ENCODE measurements around the gene DEF6. TPM values are rescaled to one million over a fixed set of nuclear protein-coding genes. Genes with fewer than 3 reads are reported as not detected.

The DEF6 gene
- total and polyA plus RNA-seq, 2 of the 13 experiments (the other 11 are each of a cell fraction or from before 2014, with no cell fraction given): 5.2 to 10.0 TPM

DNA sequence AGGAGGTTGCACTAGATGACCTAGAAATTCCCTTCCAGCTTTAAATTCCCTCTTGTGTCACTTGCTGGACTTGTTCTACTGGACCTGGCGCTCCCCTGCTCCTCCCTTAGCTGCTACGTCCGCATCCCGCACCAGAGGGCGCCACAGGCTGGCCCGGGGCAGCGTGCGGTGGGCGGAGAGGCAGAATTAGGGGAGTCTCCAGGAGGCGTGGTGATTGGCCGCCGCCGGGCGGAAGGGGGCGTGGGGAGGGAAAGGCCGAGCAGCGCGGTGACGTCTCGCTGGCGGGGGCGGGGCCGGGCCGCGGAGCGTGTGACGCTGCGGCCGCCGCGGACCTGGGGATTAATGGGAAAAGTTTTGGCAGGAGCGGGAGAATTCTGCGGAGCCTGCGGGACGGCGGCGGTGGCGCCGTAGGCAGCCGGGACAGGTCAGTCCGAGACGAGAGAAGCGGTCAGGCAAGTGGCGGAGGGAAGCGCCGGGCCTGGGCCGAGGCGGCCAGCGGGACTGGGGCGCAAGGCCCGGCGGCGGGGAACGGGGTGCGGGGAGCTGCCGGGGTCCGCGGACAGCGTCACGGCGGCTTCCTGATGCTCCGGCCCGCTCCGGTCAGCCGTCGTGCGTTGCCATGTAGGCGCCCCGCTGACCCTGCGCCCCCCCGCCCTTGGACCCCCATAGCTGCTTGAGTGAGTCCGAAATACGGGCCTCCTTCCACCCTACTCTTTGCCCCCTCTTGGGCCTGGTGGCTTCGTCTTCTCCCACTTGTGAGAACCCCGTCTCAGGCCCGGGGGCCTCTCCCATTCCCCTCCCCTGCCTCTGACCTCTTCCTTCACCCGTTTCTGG lies 44.9 kb downstream of the DEF6 start, which contains the start of gene PPARD (continued):
- TF ChIP-seq, protein P1, sequence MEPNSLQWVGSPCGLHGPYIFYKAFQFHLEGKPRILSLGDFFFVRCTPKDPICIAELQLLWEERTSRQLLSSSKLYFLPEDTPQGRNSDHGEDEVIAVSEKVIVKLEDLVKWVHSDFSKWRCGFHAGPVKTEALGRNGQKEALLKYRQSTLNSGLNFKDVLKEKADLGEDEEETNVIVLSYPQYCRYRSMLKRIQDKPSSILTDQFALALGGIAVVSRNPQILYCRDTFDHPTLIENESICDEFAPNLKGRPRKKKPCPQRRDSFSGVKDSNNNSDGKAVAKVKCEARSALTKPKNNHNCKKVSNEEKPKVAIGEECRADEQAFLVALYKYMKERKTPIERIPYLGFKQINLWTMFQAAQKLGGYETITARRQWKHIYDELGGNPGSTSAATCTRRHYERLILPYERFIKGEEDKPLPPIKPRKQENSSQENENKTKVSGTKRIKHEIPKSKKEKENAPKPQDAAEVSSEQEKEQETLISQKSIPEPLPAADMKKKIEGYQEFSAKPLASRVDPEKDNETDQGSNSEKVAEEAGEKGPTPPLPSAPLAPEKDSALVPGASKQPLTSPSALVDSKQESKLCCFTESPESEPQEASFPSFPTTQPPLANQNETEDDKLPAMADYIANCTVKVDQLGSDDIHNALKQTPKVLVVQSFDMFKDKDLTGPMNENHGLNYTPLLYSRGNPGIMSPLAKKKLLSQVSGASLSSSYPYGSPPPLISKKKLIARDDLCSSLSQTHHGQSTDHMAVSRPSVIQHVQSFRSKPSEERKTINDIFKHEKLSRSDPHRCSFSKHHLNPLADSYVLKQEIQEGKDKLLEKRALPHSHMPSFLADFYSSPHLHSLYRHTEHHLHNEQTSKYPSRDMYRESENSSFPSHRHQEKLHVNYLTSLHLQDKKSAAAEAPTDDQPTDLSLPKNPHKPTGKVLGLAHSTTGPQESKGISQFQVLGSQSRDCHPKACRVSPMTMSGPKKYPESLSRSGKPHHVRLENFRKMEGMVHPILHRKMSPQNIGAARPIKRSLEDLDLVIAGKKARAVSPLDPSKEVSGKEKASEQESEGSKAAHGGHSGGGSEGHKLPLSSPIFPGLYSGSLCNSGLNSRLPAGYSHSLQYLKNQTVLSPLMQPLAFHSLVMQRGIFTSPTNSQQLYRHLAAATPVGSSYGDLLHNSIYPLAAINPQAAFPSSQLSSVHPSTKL (CRISPR knock-in tag; IDR thresholded peaks at IDR 0.05): peak; percentile 82
- peak; percentile 92 for TF ChIP-seq ZNF124 (CRISPR knock-in tag; IDR thresholded peaks at IDR 0.05)
- 0 out of 2 replicates have a peak, but pooled peaks have one; percentile 29 for TF ChIP-seq CEBPG (CRISPR knock-in tag; IDR thresholded peaks at IDR 0.05)
- TF ChIP-seq ZNF569 (CRISPR knock-in tag; IDR thresholded peaks at IDR 0.05; ENCODE audit: borderline replicate concordance): no peak
- TF ChIP-seq SOX6 (IDR thresholded peaks at IDR 0.05): no peak
- TF ChIP-seq SOX6 (CRISPR knock-in tag; IDR thresholded peaks at IDR 0.05): peak; percentile 59
- TF ChIP-seq ZBTB7B (CRISPR knock-in tag; IDR thresholded peaks at IDR 0.05): peak; percentile 78; the same call in 1 of the 2 replicates
- TF ChIP-seq SP2 (CRISPR knock-in tag; IDR thresholded peaks at IDR 0.05): peak; percentile 69; the same call in 1 of the 2 replicates
- no peak for TF ChIP-seq ZFP82 (CRISPR knock-in tag; IDR thresholded peaks at IDR 0.05; ENCODE audit: borderline replicate concordance)
- TF ChIP-seq ZNF678 (CRISPR knock-in tag; IDR thresholded peaks at IDR 0.05): peak; percentile 45; the same call in 1 of the 2 replicates
- TF ChIP-seq FOXK1 (CRISPR knock-in tag; IDR thresholded peaks at IDR 0.05; ENCODE audit: borderline replicate concordance, low read depth): peak; percentile 78; the same call in 1 of the 2 replicates
- no peak for TF ChIP-seq PTBP1 (IDR thresholded peaks at IDR 0.05; ENCODE audit: low read depth, low read length, poor library complexity, severe bottlenecking)
- TF ChIP-seq, protein P2, sequence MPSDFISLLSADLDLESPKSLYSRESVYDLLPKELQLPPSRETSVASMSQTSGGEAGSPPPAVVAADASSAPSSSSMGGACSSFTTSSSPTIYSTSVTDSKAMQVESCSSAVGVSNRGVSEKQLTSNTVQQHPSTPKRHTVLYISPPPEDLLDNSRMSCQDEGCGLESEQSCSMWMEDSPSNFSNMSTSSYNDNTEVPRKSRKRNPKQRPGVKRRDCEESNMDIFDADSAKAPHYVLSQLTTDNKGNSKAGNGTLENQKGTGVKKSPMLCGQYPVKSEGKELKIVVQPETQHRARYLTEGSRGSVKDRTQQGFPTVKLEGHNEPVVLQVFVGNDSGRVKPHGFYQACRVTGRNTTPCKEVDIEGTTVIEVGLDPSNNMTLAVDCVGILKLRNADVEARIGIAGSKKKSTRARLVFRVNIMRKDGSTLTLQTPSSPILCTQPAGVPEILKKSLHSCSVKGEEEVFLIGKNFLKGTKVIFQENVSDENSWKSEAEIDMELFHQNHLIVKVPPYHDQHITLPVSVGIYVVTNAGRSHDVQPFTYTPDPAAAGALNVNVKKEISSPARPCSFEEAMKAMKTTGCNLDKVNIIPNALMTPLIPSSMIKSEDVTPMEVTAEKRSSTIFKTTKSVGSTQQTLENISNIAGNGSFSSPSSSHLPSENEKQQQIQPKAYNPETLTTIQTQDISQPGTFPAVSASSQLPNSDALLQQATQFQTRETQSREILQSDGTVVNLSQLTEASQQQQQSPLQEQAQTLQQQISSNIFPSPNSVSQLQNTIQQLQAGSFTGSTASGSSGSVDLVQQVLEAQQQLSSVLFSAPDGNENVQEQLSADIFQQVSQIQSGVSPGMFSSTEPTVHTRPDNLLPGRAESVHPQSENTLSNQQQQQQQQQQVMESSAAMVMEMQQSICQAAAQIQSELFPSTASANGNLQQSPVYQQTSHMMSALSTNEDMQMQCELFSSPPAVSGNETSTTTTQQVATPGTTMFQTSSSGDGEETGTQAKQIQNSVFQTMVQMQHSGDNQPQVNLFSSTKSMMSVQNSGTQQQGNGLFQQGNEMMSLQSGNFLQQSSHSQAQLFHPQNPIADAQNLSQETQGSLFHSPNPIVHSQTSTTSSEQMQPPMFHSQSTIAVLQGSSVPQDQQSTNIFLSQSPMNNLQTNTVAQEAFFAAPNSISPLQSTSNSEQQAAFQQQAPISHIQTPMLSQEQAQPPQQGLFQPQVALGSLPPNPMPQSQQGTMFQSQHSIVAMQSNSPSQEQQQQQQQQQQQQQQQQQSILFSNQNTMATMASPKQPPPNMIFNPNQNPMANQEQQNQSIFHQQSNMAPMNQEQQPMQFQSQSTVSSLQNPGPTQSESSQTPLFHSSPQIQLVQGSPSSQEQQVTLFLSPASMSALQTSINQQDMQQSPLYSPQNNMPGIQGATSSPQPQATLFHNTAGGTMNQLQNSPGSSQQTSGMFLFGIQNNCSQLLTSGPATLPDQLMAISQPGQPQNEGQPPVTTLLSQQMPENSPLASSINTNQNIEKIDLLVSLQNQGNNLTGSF (CRISPR knock-in tag; IDR thresholded peaks at IDR 0.05): peak; percentile 34; the same call in 1 of the 2 replicates
- TF ChIP-seq SKI (IDR thresholded peaks at IDR 0.05; ENCODE audit: partially characterized antibody): peak; percentile 41
- TF ChIP-seq NFATC3 (CRISPR knock-in tag; IDR thresholded peaks at IDR 0.05): peak; percentile 77; the same call in 1 of the 2 replicates
- TF ChIP-seq, protein P3, sequence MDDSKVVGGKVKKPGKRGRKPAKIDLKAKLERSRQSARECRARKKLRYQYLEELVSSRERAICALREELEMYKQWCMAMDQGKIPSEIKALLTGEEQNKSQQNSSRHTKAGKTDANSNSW (CRISPR knock-in tag; IDR thresholded peaks at IDR 0.05; ENCODE audit: borderline replicate concordance): no peak
- TF ChIP-seq, protein P4, sequence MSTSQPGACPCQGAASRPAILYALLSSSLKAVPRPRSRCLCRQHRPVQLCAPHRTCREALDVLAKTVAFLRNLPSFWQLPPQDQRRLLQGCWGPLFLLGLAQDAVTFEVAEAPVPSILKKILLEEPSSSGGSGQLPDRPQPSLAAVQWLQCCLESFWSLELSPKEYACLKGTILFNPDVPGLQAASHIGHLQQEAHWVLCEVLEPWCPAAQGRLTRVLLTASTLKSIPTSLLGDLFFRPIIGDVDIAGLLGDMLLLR (CRISPR knock-in tag; IDR thresholded peaks at IDR 0.05): no peak
- TF ChIP-seq TGIF2 (CRISPR knock-in tag; IDR thresholded peaks at IDR 0.05): 0 out of 2 replicates have a peak, but pooled peaks have one; percentile 55
- peak; percentile 67 for TF ChIP-seq POLR2G (IDR thresholded peaks at IDR 0.05; ENCODE audit: low read depth, low read length)

Measured in HepG2 (cell line).